ENCODE results near the gene PHF19.

The PHF19 gene

GRCh38 chr9:120807607-120808379 lies 69.2 kb downstream of the PHF19 start:
- no peaks in the 10 kb centered on the region for H3F3A ChIP-seq (ENCODE audit: insufficient read depth)
- TF ChIP-seq EZH2phosphoT487 (conservative IDR thresholded peaks at IDR 0.05; ENCODE audit: low read length), result no peak
- no peak for TF ChIP-seq CTCF (IDR thresholded peaks at IDR 0.05; ENCODE audit: insufficient read depth, low read length, poor library complexity, severe bottlenecking)
- H3K79me2 ChIP-seq (ENCODE audit: insufficient read depth, low read length), result no peaks in the 10 kb centered on the region
- no peak overlapping the region for H3K27ac ChIP-seq (ENCODE audit: low read depth, low read length)
- H2AFZ ChIP-seq (ENCODE audit: low read depth, low read length, severe bottlenecking), result no peak overlapping the region
- H3K36me3 ChIP-seq (ENCODE audit: low read length), result peaks cover 6% of the 10 kb centered on the region
- no peak overlapping the region for H3K4me3 ChIP-seq (ENCODE audit: insufficient read depth, low read length, poor library complexity, severe bottlenecking)
- no peaks in the 10 kb centered on the region for H4K20me1 ChIP-seq (ENCODE audit: low read depth, low read length)
- no peak overlapping the region for H3K4me2 ChIP-seq (ENCODE audit: low read depth, low read length, poor library complexity, severe bottlenecking)
- peaks cover 7% of the 10 kb centered on the region; the same call in 1 of the 2 replicates for H3K9me3 ChIP-seq (ENCODE audit: insufficient read depth, low read length)
- no peaks in the 10 kb centered on the region for H3K27me3 ChIP-seq (ENCODE audit: low read length)
- H3K9ac ChIP-seq (ENCODE audit: low read length), result no peak overlapping the region
- no peaks in the 10 kb centered on the region for H3K9me2 ChIP-seq (replicated peaks; ENCODE audit: insufficient read depth, low read length)

All from SU-DHL-6 (cell line).